Epidermal melanocyte (primary cell): ENCODE measurements around the gene STON1.
"Not testable (repeated sequence)": the region's sequence is repeated elsewhere in the genome, so short reads cannot be mapped to it uniquely, and the experiment has no call there.

ENCODE experiments used
- DNase-seq: peaks from one replicate; pipeline ENCODE4 v3.0.0; 2011; ENCODE audit warnings: low spot score; ENCODE audit not compliant: insufficient read length

The STON1 gene

GRCh38 chr2:48530033-48530811, at the start of gene STON1:
TSS of gene STON1 (plus strand) at chr2:48530154. CDS start at chr2:48580634, 50,480 bp downstream.
- DNase-seq, result no peak

- DNase-seq, result no peak
Observed at GRCh38 chr2:48480526-48480925, 49.4 kb upstream of the STON1 start.

GRCh38 chr2:48482313-48482712, 47.6 kb upstream of the STON1 start:
- peak; percentile 27 for DNase-seq

- no peak for DNase-seq
Observed at GRCh38 chr2:48482769-48483168, 47.2 kb upstream of the STON1 start.

GRCh38 chr2:48483506-48483905, 46.4 kb upstream of the STON1 start:
- no peak for DNase-seq

GRCh38 chr2:48483916-48484315, 46.0 kb upstream of the STON1 start:
- no peak for DNase-seq

GRCh38 chr2:48488545-48488944, 41.4 kb upstream of the STON1 start:
- DNase-seq, result no peak

GRCh38 chr2:48496849-48497248, 33.1 kb upstream of the STON1 start:
- DNase-seq, result no peak

GRCh38 chr2:48504647-48505327, 25.2 kb upstream of the STON1 start:
- DNase-seq, result no peak

- DNase-seq, result no peak
Observed at GRCh38 chr2:48507111-48507510, 22.8 kb upstream of the STON1 start.

GRCh38 chr2:48508461-48509124, 21.4 kb upstream of the STON1 start:
- DNase-seq, result no peak

- no peak for DNase-seq
Observed at GRCh38 chr2:48510329-48510728, 19.6 kb upstream of the STON1 start.

- no peak for DNase-seq
Observed at GRCh38 chr2:48511849-48512470, 18.0 kb upstream of the STON1 start.

GRCh38 chr2:48512571-48512970, 17.4 kb upstream of the STON1 start:
- no peak for DNase-seq

- no peak for DNase-seq
Observed at GRCh38 chr2:48514348-48515003, 15.5 kb upstream of the STON1 start.

GRCh38 chr2:48515513-48515985, 14.4 kb upstream of the STON1 start:
- no peak for DNase-seq

- DNase-seq, result no peak
Observed at GRCh38 chr2:48519593-48519992, 10.4 kb upstream of the STON1 start.

GRCh38 chr2:48524756-48525155, 5.2 kb upstream of the STON1 start:
- not testable (repeated sequence) for DNase-seq

- DNase-seq, result no peak
Observed at GRCh38 chr2:48525269-48525943, 4.5 kb upstream of the STON1 start.

GRCh38 chr2:48527226-48527885, 2.6 kb upstream of the STON1 start:
- DNase-seq, result no peak
